OCI-LY3 (cell line): ENCODE data around the gene HSPG2.

Experiments used
- EZH2phosphoT487 ChIP-seq: fragments of 200-600 bp; shearing (Covaris generic); IDR thresholded peaks from 2 replicates; pipeline ENCODE4 v1.6.1; 2018; ENCODE audit warnings: antibody characterized with exemption, mixed run types, low read depth
- TF ChIP-seq, protein P1 (sequence below): fragments of 200-600, 300-600 bp; sonication (generic); IDR thresholded peaks from 2 replicates; pipeline ENCODE4 v1.5.1; 2014; ENCODE audit warnings: antibody characterized with exemption, low read length, low read depth

- TF ChIP-seq, protein P1, sequence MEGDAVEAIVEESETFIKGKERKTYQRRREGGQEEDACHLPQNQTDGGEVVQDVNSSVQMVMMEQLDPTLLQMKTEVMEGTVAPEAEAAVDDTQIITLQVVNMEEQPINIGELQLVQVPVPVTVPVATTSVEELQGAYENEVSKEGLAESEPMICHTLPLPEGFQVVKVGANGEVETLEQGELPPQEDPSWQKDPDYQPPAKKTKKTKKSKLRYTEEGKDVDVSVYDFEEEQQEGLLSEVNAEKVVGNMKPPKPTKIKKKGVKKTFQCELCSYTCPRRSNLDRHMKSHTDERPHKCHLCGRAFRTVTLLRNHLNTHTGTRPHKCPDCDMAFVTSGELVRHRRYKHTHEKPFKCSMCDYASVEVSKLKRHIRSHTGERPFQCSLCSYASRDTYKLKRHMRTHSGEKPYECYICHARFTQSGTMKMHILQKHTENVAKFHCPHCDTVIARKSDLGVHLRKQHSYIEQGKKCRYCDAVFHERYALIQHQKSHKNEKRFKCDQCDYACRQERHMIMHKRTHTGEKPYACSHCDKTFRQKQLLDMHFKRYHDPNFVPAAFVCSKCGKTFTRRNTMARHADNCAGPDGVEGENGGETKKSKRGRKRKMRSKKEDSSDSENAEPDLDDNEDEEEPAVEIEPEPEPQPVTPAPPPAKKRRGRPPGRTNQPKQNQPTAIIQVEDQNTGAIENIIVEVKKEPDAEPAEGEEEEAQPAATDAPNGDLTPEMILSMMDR = no peak
- TF ChIP-seq EZH2phosphoT487 = no peak
Observed at GRCh38 chr1:21887216-21887736, 49.8 kb downstream of the HSPG2 start.
